ENCODE results near the gene STAMBP. TPM values are rescaled to one million over a fixed set of nuclear protein-coding genes. Genes with fewer than 3 reads are reported as not detected.

STAMBP gene
- total and polyA plus RNA-seq, 2 of the 13 experiments (the other 11 are each of a cell fraction or from before 2014, with no cell fraction given), result 49.6 to 53.2 TPM

DNA sequence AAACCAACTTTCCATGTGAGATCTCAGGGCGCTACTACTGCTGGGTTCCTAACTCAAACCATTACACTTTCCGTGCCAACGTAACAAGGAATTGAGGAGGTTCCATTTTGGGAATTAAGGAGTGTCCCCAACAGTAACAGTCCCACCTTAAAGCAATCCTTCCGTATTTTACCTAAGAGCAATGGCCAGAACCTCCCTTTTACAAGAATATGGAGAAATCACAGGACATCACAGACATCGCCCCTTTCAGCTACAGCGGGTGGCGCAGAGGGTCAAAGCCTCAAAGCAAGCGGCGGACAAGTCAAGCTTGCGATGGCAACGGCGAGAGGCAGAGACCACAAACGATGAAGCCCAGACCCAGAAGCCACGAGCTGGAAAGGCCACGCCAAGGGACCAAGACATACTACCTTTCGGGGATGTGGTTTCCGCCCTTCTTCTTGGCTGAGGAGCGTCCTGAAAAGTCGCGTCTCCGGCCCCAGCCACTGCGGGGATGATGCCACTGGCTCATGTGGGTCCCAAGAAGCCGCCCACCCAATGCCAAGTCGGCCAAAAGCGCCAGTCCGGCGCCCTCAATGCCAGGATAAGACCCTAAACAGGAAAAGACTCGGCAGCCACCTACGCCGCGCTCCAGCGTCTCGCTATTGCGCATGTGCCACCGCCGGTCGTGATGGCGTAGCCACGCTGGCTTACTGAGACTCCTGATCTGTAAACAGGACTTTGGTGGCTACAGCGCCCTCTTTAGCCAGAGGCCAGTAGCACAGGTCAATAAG is 49.1 kb upstream of the STAMBP start, which contains the start of gene DUSP11 (continued):
- TF ChIP-seq, protein P1, sequence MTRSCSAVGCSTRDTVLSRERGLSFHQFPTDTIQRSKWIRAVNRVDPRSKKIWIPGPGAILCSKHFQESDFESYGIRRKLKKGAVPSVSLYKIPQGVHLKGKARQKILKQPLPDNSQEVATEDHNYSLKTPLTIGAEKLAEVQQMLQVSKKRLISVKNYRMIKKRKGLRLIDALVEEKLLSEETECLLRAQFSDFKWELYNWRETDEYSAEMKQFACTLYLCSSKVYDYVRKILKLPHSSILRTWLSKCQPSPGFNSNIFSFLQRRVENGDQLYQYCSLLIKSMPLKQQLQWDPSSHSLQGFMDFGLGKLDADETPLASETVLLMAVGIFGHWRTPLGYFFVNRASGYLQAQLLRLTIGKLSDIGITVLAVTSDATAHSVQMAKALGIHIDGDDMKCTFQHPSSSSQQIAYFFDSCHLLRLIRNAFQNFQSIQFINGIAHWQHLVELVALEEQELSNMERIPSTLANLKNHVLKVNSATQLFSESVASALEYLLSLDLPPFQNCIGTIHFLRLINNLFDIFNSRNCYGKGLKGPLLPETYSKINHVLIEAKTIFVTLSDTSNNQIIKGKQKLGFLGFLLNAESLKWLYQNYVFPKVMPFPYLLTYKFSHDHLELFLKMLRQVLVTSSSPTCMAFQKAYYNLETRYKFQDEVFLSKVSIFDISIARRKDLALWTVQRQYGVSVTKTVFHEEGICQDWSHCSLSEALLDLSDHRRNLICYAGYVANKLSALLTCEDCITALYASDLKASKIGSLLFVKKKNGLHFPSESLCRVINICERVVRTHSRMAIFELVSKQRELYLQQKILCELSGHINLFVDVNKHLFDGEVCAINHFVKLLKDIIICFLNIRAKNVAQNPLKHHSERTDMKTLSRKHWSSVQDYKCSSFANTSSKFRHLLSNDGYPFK (CRISPR knock-in tag; IDR thresholded peaks at IDR 0.05; ENCODE audit: borderline replicate concordance), result peak; percentile 91; the same call in 1 of the 2 replicates
- TF ChIP-seq FOXP1 (IDR thresholded peaks at IDR 0.05), result peak; percentile 82
- peak; percentile 90 for TF ChIP-seq FOXP1 (CRISPR knock-in tag; IDR thresholded peaks at IDR 0.05)
- peak; percentile 72; the same call in 1 of the 2 replicates for TF ChIP-seq ZFP90 (CRISPR knock-in tag; IDR thresholded peaks at IDR 0.05; ENCODE audit: borderline replicate concordance)
- TF ChIP-seq ZNF17 (CRISPR knock-in tag; IDR thresholded peaks at IDR 0.05), result 0 out of 2 replicates have a peak, but pooled peaks have one; percentile 61
- no peak for TF ChIP-seq ZBTB8A (CRISPR knock-in tag; IDR thresholded peaks at IDR 0.05; ENCODE audit: borderline replicate concordance, low read depth)
- no peak; the same call in 1 of the 2 replicates for TF ChIP-seq ZNF777 (CRISPR knock-in tag; IDR thresholded peaks at IDR 0.05)
- TF ChIP-seq XBP1 (CRISPR knock-in tag; IDR thresholded peaks at IDR 0.05), result 0 out of 2 replicates have a peak, but pooled peaks have one; percentile 52
- TF ChIP-seq ZNF510 (CRISPR knock-in tag; IDR thresholded peaks at IDR 0.05; ENCODE audit: low read depth), result no peak
- no peak for TF ChIP-seq SP1 (IDR thresholded peaks at IDR 0.05)
- peak; percentile 15; the same call in 1 of the 2 replicates for TF ChIP-seq SP1 (CRISPR knock-in tag; IDR thresholded peaks at IDR 0.05)
- peak; percentile 99 for TF ChIP-seq FOXA3 (CRISPR knock-in tag; IDR thresholded peaks at IDR 0.05)
- TF ChIP-seq, protein P2, sequence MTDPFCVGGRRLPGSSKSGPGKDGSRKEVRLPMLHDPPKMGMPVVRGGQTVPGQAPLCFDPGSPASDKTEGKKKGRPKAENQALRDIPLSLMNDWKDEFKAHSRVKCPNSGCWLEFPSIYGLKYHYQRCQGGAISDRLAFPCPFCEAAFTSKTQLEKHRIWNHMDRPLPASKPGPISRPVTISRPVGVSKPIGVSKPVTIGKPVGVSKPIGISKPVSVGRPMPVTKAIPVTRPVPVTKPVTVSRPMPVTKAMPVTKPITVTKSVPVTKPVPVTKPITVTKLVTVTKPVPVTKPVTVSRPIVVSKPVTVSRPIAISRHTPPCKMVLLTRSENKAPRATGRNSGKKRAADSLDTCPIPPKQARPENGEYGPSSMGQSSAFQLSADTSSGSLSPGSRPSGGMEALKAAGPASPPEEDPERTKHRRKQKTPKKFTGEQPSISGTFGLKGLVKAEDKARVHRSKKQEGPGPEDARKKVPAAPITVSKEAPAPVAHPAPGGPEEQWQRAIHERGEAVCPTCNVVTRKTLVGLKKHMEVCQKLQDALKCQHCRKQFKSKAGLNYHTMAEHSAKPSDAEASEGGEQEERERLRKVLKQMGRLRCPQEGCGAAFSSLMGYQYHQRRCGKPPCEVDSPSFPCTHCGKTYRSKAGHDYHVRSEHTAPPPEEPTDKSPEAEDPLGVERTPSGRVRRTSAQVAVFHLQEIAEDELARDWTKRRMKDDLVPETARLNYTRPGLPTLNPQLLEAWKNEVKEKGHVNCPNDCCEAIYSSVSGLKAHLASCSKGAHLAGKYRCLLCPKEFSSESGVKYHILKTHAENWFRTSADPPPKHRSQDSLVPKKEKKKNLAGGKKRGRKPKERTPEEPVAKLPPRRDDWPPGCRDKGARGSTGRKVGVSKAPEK (CRISPR knock-in tag; IDR thresholded peaks at IDR 0.05; ENCODE audit: borderline replicate concordance), result no peak
- peak; percentile 77; the same call in 1 of the 2 replicates for TF ChIP-seq ATF7-NPFF (CRISPR knock-in tag; IDR thresholded peaks at IDR 0.05; ENCODE audit: low read depth)
- TF ChIP-seq YY1 (IDR thresholded peaks at IDR 0.05; ENCODE audit: insufficient read depth, insufficient replicate concordance, low read depth, low read length), result peak; percentile 87
- TF ChIP-seq ZSCAN29 (CRISPR knock-in tag; conservative IDR thresholded peaks at IDR 0.05), result no peak
- no peak for TF ChIP-seq ZNF326 (CRISPR knock-in tag; IDR thresholded peaks at IDR 0.05; ENCODE audit: borderline replicate concordance)
- no peak for TF ChIP-seq TP53 (CRISPR knock-in tag; conservative IDR thresholded peaks at IDR 0.05)
- TF ChIP-seq, protein P3, sequence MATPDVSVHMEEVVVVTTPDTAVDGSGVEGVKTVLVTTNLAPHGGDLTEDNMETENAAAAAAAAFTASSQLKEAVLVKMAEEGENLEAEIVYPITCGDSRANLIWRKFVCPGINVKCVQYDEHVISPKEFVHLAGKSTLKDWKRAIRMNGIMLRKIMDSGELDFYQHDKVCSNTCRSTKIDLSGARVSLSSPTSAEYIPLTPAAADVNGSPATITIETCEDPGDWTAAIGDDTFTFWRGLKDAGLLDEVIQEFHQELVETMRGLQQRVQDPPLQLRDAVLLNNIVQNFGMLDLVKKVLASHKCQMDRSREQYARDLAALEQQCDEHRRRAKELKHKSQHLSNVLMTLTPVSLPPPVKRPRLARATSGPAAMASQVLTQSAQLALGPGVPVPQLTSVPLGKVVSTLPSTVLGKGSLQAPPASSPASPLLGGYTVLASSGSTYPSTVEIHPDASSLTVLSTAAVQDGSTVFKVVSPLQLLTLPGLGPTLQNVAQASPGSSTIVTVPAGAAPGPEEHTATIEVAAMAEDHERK (CRISPR knock-in tag; IDR thresholded peaks at IDR 0.05; ENCODE audit: low read depth), result peak; percentile 86
- no peak for TF ChIP-seq ATF7 (IDR thresholded peaks at IDR 0.05)
- TF ChIP-seq ATF7 (CRISPR knock-in tag; IDR thresholded peaks at IDR 0.05), result no peak
- peak; percentile 61; the same call in 1 of the 2 replicates for TF ChIP-seq CREB1 (IDR thresholded peaks at IDR 0.05)
- peak; percentile 85 for TF ChIP-seq CREB1 (CRISPR knock-in tag; IDR thresholded peaks at IDR 0.05)
- peak; percentile 25; the same call in 1 of the 2 replicates for TF ChIP-seq NAIF1 (CRISPR knock-in tag; IDR thresholded peaks at IDR 0.05; ENCODE audit: borderline replicate concordance)
- peak; percentile 6 for TF ChIP-seq JARID2 (CRISPR knock-in tag; IDR thresholded peaks at IDR 0.05; ENCODE audit: insufficient replicate concordance)
